ENCODE data around the gene NKTR. TPM values are rescaled to one million over a fixed set of nuclear protein-coding genes. Genes with fewer than 3 reads are reported as not detected.

Gene NKTR
- total and polyA plus RNA-seq, 2 of the 13 experiments (the other 11 are each of a cell fraction or from before 2014, with no cell fraction given): 41.3 to 59.6 TPM

DNA sequence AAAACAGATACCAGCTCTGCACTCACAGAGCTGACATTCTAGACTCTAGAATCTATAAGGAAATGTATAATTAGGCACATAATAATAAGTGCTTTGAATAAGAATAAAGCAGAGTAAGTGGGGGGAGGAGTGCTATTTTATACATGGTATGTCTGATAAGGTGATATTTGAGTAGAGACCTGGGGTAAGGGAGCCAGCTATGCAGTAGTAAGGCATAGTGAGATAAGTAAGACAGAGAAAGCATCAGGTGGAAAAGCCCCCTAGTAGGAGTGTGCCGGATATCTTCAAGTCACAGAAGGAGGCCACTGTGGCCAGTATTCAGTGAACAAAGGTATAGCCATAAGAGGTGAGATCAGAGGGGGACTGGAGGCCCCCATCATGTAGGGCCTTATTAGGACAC is 6.9 kb upstream of the NKTR start:
- ChIA-PET POLR2A (no interaction called here), CTCF (ENCODE audit: low intra/inter-chr PET ratio, low total read pairs) (no interaction called here)
- no peak overlapping the region for H2AFZ ChIP-seq (ENCODE audit: low read length)
- H3K4me2 ChIP-seq (ENCODE audit: low read depth, low read length): no peak overlapping the region
- in situ Hi-C loops (cut with HindIII; ENCODE audit: extremely low pct_ligation_motif_present, low pct_unique_long_range_greater_than_20kb) (no loop called here), intact Hi-C loops (cut with micrococcal nuclease; ENCODE audit: unreplicated experiment) (no loop called here)
- FAIRE-seq (no peak), ATAC-seq (no peak), DNase-seq (ENCODE audit: low spot score) (no peak)
- peaks cover 35% of the 10 kb centered on the region for H3K4me1 ChIP-seq (ENCODE audit: insufficient read depth, low read length)
- WGBS (ENCODE audit: low lambda C conversion rate): 100% methylated on average over 1 of the region's 1 CpG
- H3K9me3 ChIP-seq (ENCODE audit: low read length): no peaks in the 10 kb centered on the region
- H3K36me3 ChIP-seq (replicated peaks in 1 of 2; ENCODE audit: control insufficient read depth in 1 of 2, insufficient read depth in 2 of 2, low read length in 2 of 2): peaks cover 0 to 14% of the 10 kb centered on the region in 2 experiments; a peak in 3 of 5 replicates
- no peak overlapping the region for H3K9ac ChIP-seq (ENCODE audit: insufficient read depth, low read depth, low read length)
- no peaks in the 10 kb centered on the region; a peak in 1 of 5 replicates for H3K27me3 ChIP-seq (ENCODE audit: control insufficient read depth in 1 of 2, insufficient read depth in 2 of 2, low read length in 2 of 2)
- TF ChIP-seq ZFYVE20 (CRISPR knock-in tag; IDR thresholded peaks at IDR 0.05; ENCODE audit: borderline replicate concordance, low read depth) (no peak), TRIM24 (CRISPR knock-in tag; IDR thresholded peaks at IDR 0.05) (no peak), ZMYM4 (CRISPR knock-in tag; IDR thresholded peaks at IDR 0.05) (no peak), E2F2 (CRISPR knock-in tag; IDR thresholded peaks at IDR 0.05; ENCODE audit: borderline replicate concordance) (no peak), ZNF343 (CRISPR knock-in tag; IDR thresholded peaks at IDR 0.05) (no peak), ZNF512 (CRISPR knock-in tag; IDR thresholded peaks at IDR 0.05) (no peak), ZFP62 (CRISPR knock-in tag; IDR thresholded peaks at IDR 0.05) (no peak), PAX8 (CRISPR knock-in tag; IDR thresholded peaks at IDR 0.05; ENCODE audit: borderline replicate concordance) (no peak), ARNT2 (CRISPR knock-in tag; IDR thresholded peaks at IDR 0.05; ENCODE audit: low read depth) (no peak), CCDC6 (CRISPR knock-in tag; IDR thresholded peaks at IDR 0.05) (no peak), ZBTB4 (CRISPR knock-in tag; IDR thresholded peaks at IDR 0.05; ENCODE audit: borderline replicate concordance) (no peak), ZNF768 (CRISPR knock-in tag; IDR thresholded peaks at IDR 0.05) (no peak), ARHGAP35 (CRISPR knock-in tag; IDR thresholded peaks at IDR 0.05; ENCODE audit: borderline replicate concordance) (no peak), RFX5 (IDR thresholded peaks at IDR 0.05; ENCODE audit: low read depth, low read length) (no peak)
- no TSS peak for BruUV-seq (replicated peaks)
- H4K20me1 ChIP-seq (ENCODE audit: insufficient read depth, low read length): no peaks in the 10 kb centered on the region
- peaks cover 22% of the 10 kb centered on the region for H3K79me2 ChIP-seq (ENCODE audit: insufficient read depth, low read length)
- no peak overlapping the region for H3K27ac ChIP-seq (ENCODE audit: extremely low read length, insufficient read depth, low read length)
- no peak overlapping the region for H3K4me3 ChIP-seq (replicated peaks in 1 of 3; ENCODE audit: insufficient read depth in 1 of 3, low read depth in 2 of 3, low read length in 3 of 3)
